H1 (cell line): ENCODE results near the gene MSI2. TPM values are rescaled to one million over a fixed set of nuclear protein-coding genes. Genes with fewer than 3 reads are reported as not detected.
A peak's percentile ranks its signal among the peaks of the same experiment; 100 is the strongest.

ENCODE experiments used
- ASH2L ChIP-seq: fragments of 200-600, 300-600 bp; sonication (generic); IDR thresholded peaks from one replicate; pipeline ENCODE4 v1.7.1; 2017; ENCODE audit warnings: low read length
- BACH1 ChIP-seq: IDR thresholded peaks from 2 replicates; pipeline ENCODE4 v1.6.1; 2012; ENCODE audit warnings: low read length, improper control_type of control experiment
- CHD7 ChIP-seq: fragments of 300-600 bp; sonication (generic); IDR thresholded peaks from 2 replicates; pipeline ENCODE4 v1.7.1; 2012; ENCODE audit warnings: low read length, moderate library complexity, mild to moderate bottlenecking, inconsistent platforms; ENCODE audit not compliant: insufficient replicate concordance
- CTCF ChIP-seq, 3 experiments: IDR thresholded peaks; 1 replicate in 2 of 3; 2 replicates in 1 of 3; pipeline versions ENCODE4 v1.5.1 to v1.6.1; 2011; ENCODE audit warnings: low read length in 3 of 3, mild to moderate bottlenecking in 3 of 3, inconsistent platforms in 2 of 3, low read depth in 1 of 3, moderate library complexity in 1 of 3; ENCODE audit not compliant: insufficient read depth in 1 of 3; ENCODE audit errors: control extremely low read depth in 1 of 3
- E2F6 ChIP-seq: IDR thresholded peaks from 2 replicates; pipeline ENCODE4 v1.6.1; 2012; ENCODE audit warnings: inconsistent platforms
- MAFK ChIP-seq: IDR thresholded peaks from 2 replicates; pipeline ENCODE4 v1.6.1; 2012; ENCODE audit warnings: low read depth, mild to moderate bottlenecking, improper control_type of control experiment, low read length
- ZNF274 ChIP-seq: IDR thresholded peaks from 2 replicates; pipeline ENCODE4 v1.7.0; 2012; ENCODE audit warnings: low read length, borderline replicate concordance; ENCODE audit errors: extremely low read depth
- polyA plus RNA-seq, 7 experiments: library from polyadenylated mRNA; depleted of rRNA in 3 of 7; stranded (reverse) in 5 of 7; unstranded in 2 of 7; fragments of >200 nt in 5 of 7; fragments of 200-250 nt in 2 of 7; gene quantifications; 1 replicate in 5 of 7; 2 replicates in 1 of 7; 4 replicates in 1 of 7; pipeline versions ENCODE4 v1.2.1 to v1.2.3, GENCODE V29; 2011 to 2013; ENCODE audit warnings: missing spikeins in 2 of 7, mixed read lengths in 2 of 7
- total RNA-seq: library from RNA; stranded (reverse); fragmentation: NEBNext Ultra II Directional; extraction: Animal tissue kit (Norgen Biotek cat#: 25700); gene quantifications from 2 replicates; pipeline ENCODE4 v1.2.1, GENCODE V29; 2021

Gene MSI2
- total and polyA plus RNA-seq, 2 of the 8 experiments (the other 6 are each of a cell fraction or from before 2014, with no cell fraction given) = 36.7 to 80.6 TPM

GRCh38 chr17:57379895-57380434 is 123.6 kb downstream of the MSI2 start (continued):
- peak; percentile 56 for TF ChIP-seq CHD7
- TF ChIP-seq MAFK = no peak
- no peak for TF ChIP-seq CTCF (IDR thresholded peaks at IDR 0.05; ENCODE audit: control extremely low read depth in 1 of 3, insufficient read depth in 1 of 3, low read depth in 1 of 3, low read length in 3 of 3)
- TF ChIP-seq ZNF274 = no peak
- no peak for TF ChIP-seq ASH2L
- TF ChIP-seq E2F6 = peak; percentile 76; the same call in 1 of the 2 replicates
- TF ChIP-seq BACH1 = no peak
